GM08714 (cell line): Measurements from ENCODE around the gene RSPH6A.
"Not testable (repeated sequence)": the region's sequence is repeated elsewhere in the genome, so short reads cannot be mapped to it uniquely, and the experiment has no call there.

Source experiments
- H3K4me3 ChIP-seq: fragments of 200-500 bp; sonication (Bioruptor generic); 2 replicates; pipeline ENCODE4 v1.5.1; 2014; ENCODE audit warnings: mild to moderate bottlenecking, low read length, inconsistent platforms
- ZNF274 ChIP-seq: IDR thresholded peaks from 2 replicates; pipeline ENCODE4 v1.6.1; 2012; ENCODE audit warnings: mild to moderate bottlenecking, low read depth, low read length

Gene RSPH6A

DNA sequence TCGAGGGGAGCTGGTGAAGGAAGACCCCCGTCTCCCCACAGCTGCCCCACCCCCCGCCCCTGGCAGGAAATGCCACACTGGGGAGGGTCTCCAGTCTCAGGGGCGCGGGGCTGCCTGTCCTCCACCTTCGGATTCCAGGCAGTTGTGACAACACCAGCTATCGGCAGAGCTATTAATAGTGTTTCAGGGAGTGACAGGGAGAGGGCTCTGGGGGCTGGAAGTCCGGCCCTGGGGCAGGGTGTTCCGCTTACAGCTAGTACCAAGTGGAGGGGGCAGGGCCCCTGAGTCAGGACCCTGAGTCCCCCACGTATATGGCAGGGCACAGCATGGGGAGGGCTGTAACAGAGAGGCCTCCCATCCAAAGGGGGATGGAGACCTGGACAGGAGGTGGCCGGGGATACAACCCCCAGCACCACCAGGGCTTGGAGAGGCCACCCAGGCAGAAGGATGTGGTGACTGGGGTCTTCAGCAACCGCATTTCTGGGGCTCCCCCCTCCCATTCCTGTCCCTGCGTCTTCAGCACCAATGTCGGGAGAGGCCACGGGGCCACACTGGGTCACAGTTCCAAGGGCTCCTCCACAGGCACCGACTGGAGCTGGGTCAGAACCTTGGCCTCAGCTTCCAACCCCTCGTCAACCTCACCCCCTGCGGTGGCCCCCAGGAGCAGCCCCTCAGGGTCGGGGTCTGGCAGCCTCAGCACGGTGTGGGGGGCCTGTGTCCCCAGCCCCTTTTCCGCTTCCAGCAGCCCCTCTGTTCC, 50.0 kb downstream of the RSPH6A start:
- H3K4me3 ChIP-seq = no peak overlapping the region
- TF ChIP-seq ZNF274 = no peak

DNA sequence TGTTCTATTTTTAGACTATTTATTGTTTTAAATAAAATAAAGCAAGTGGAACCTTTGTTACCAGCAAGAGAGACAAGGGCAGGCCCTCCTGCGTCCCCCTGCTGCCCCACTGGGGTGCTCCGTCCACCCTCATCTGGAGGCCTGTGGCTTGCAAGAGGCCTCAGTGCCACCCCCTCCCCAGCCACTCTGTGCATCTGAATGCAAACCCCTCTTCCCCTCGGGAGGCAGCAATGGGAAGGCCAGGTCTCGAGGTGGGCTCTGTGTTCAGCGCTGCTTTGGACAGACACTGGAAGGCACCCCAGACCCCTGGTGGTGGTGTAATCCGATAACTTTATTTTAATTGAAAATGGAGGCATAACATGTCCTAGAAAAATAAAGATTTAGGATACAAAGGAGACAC, 50.6 kb downstream of the RSPH6A start:
- H3K4me3 ChIP-seq = no peak overlapping the region
- no peak for TF ChIP-seq ZNF274

DNA sequence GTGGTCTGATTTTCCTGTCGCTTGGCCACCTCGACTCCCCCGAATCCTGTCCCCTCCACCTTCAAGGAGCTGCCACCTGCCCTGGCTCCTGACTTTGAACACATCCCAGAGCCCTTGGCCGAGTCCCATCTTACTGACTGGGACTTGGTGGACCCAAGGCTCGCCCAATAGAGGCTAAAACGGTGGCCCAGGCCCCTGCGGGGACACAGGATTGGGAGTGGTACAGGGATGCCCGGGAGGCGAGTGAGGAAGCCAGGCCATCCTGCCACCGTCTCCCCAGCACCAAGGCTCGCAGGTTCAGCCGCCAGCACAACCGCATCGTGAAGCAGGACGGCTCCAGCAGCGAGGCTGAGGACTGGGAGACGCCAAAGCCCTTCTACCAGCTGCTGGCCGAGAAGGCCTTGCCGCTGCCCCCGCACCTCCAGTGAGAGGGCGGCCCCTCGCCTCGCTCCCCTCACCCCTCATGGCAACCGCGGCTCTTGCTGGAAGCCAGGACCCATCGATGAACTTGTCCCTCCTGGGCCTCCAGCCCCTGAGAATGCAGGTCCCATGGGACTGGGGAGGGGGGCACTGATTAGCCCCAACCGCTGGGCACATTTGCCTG, 51.3 kb downstream of the RSPH6A start:
- no peak overlapping the region for H3K4me3 ChIP-seq
- no peak for TF ChIP-seq ZNF274

DNA sequence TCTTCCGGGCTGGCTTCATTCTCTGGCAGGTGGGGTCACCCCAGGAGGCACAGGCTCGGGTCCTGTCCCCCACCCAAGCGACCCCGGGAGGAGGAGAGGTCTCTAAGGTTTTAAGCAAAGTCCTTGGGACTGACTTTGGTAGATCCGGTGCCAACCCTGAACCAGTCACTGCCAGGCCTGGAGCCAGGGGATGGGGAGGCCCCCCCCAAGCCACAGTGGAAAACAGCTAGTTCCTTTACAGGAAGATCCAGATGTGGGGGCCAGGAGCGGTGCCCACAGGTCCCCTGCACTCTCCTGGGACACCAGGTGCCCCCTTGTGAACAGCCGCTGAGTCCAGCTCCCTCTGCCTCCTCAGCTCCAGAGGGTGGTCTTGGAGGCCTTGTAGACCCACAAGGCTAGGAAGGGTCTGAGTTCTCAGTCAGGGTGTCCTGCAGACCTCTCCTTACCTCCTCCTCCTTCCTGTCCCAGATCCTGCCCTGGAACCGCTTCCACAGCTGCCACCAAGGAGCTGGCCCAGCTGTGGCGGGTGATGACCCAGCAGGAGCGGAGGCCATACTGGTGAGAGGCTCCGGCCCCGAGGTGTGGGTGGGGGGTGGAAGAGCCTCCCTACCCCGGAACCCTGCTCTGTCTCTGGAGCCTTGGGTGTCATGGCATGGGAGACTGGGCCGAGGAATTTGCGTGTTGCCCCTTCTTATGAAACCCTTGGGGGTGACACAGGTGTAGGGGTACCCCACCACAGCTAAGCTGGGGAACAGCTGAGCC, 52.1 kb downstream of the RSPH6A start:
- H3K4me3 ChIP-seq = no peak overlapping the region
- no peak for TF ChIP-seq ZNF274

DNA sequence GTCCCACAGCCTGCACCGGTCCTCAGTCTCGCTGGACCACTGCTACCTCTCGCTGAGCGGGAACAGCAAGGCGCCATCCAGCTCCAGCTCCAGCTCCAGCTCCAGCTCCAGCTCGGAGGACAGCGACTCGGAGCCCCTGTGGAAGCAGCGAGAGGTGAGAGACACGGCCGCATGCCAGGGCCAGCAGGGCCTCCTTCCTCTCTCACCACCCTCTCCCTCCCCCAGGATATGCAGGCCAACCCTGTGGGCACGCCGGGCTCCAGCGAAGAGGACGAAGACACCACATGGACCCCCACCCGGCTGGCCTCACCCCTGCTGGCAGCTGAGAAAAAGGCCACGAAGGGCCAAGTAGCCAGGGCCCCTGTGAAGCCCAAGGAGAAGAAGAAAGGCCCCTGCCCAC, 53.4 kb downstream of the RSPH6A start:
- H3K4me3 ChIP-seq = no peak overlapping the region
- TF ChIP-seq ZNF274 = no peak

DNA sequence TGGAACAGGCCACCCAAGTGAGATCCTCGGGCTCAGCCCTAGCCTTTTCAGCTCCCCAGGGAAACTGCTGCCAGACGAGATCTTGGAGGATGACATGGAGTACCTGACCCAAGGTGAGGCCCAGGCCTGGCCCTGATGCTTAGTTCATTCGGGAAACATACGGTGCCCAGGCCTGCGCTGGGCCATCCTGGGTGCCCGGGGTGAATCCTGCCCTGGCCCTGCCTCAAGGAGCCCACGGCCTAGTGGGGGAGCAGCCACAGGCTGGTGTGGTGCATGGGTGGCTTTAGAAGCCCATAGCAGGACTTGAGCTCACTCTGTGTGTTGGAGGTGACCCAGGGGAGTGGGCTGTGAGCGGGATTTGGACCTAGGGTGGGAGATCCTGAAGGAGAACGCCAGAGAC, 56.2 kb downstream of the RSPH6A start:
- H3K4me3 ChIP-seq = no peak overlapping the region

DNA sequence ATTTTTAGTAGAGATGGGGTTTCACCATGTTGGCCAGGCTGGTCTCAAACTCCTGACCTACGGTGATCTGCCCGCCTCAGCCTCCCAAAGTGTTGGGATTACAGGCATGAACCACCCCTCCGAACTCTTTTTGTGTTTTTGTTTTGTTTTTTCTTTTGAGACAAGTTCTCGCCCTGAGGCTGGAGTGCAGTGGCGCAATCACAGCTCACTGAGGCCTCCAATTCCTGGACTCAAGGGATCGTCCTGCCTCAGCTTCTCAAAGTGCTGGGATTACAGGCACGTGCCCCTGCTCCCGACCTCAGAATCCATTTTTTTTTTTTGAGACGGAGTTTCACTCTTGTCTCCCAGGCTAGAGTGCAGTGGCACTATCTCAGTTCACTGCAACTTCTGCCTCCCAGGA, 57.4 kb downstream of the RSPH6A start:
- no peak for TF ChIP-seq ZNF274
- no peak overlapping the region for H3K4me3 ChIP-seq

More for the DNA sequence above, 56.2 kb downstream of the RSPH6A start:
- no peak for TF ChIP-seq ZNF274

DNA sequence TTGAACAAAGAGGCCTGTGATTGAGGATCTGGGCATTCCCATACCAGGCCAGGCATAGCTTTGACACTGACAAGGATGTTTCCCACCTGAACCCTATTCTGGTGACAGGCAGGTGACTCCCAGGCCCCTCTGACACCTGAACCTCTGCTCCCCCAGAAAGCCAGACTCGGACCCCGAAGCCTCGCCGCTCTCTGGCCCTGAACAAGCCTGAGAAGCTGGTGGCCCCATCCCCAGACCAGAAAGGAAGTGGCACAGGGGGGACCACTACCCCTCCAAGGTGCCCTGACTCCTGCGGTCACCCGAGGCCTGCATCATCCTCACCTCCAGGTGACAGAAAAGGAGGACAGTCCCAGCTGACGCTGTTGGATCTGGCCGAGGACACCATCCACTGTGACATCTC, 60.8 kb downstream of the RSPH6A start:
- no peak for TF ChIP-seq ZNF274

DNA sequence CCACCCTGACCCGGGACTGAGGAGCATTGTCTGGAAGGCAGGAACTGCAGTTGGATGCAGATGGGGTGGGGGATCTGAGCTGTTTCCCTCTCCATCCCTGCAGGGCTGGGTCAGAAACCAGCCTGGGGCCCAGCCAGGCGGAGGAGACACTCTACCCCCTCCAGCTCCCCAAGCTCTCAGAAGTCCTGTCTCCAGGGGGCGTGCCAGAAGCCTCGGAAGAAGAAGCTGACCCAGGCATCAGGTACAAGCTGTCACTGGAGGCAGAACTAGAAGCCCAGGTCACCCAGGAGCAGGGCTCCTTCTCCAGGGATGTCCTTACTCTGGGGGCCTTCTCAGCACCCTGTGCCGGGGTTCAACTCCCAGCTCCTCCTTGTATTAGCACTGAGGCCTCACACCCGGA, 61.6 kb downstream of the RSPH6A start:
- TF ChIP-seq ZNF274 = no peak
- no peak overlapping the region for H3K4me3 ChIP-seq

More for the DNA sequence above, 60.8 kb downstream of the RSPH6A start:
- H3K4me3 ChIP-seq = no peak overlapping the region

DNA sequence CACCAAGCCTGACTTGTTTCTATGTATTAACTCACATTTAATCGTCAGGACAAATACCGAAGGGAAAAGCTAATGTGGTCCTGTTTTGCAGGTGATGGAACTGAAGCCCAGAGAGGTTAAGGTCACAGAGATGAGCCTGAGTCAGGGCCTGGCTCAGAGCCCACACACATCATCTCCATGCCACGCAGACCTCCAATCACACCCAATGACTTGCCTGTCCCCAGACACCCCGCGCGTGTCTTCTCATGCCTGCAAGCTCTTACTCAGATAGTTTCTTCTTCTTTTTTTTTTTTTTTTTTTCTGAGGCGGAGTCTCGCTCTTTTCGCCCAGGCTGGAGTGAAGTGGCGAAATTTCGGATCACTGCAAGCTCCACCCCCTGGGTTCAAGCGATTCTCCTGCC, 62.5 kb downstream of the RSPH6A start:
- no peak for TF ChIP-seq ZNF274
- no peak overlapping the region for H3K4me3 ChIP-seq

DNA sequence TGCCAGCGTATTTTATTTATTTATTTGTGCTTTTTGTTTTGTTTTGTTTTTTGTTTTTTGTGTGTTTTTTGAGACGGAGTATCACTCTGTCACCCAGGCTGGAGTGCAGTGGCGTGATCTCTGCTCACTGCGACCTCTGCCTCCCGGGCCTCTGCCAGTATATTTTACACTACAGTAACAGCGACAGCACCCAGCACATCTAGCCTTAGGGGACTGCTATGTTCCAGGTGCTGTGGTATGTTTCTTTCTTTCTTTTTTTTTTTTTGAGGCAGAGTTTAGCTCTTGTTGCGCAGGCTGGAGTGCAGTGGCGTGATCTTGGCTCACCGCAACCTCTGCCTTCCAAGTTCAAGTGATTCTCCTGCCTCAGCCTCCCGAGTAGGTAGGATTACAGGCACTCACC, 63.6 kb downstream of the RSPH6A start:
- not testable (repeated sequence) for H3K4me3 ChIP-seq

DNA sequence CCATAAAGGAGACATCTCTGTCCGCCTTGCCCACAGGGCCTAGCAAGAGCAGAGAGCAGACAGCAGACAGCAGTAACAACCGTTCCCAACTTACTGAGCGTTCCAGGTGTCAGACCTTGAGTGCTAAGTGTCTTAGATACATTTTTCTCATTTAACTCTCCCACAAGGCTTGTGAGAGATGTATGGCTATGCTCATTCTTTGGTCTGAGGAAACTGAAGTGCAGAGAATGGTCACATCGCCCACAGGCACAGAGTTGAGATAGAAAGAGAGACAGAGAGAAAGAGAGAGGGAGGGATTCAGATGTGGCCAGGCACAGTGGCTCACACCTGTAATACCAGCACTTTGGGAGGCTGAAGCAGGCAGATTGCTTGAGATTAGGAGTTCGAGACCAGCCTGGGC, 67.6 kb downstream of the RSPH6A start:
- H3K4me3 ChIP-seq = no peak overlapping the region
- no peak for TF ChIP-seq ZNF274

DNA sequence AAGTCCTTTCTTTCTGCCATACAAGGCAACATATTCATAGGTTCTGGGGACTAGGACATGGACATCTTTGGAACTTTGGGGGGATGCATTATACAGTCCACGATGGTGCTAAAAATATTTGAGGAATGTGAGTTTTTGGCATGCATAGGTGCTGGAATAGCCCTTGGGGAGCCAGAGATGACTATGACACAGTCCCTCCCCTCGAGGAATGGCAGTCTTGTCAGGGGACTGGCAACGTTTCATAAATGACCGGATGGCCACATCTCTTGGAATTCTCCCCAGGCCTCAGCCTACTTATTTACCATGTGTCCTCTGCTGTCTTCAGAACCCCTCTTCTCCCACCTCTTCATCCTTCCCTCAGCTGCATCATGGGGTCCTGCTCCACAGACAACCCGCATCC, 68.2 kb downstream of the RSPH6A start:
- TF ChIP-seq ZNF274 = no peak
- no peak overlapping the region for H3K4me3 ChIP-seq
